Upper lobe of left lung (tissue), 6 donors: ENCODE measurements around the gene BTBD7. TPM values are rescaled to one million over a fixed set of nuclear protein-coding genes. Genes with fewer than 3 reads are reported as not detected.

ENCODE experiments used
- ATAC-seq, 2 donors: fragments of 200-7000 bp; cut with Tn5 transposase; one replicate each; pipeline ENCODE4 v1.9.1; 2022; ENCODE audit warnings: mild to moderate bottlenecking in 2 of 2, moderate library complexity in 2 of 2; ENCODE audit not compliant: low FRiP score in 2 of 2
- DNase-seq, 2 donors: peaks; one replicate each; pipeline ENCODE4 v3.0.0-alpha.2; 2019 to 2020
- H3K27ac ChIP-seq, 4 donors: fragments of 200-600 bp; sonication (generic); one replicate each; pipeline ENCODE4 v1.5.1; 2016 to 2019
- H3K27me3 ChIP-seq, 4 donors: fragments of 200-600 bp; sonication (generic); one replicate each; pipeline ENCODE4 v1.5.1; 2017 to 2019
- H3K36me3 ChIP-seq, 4 donors: fragments of 200-600 bp; sonication (generic); one replicate each; pipeline ENCODE4 v1.5.1; 2016 to 2019
- H3K4me1 ChIP-seq, 4 donors: fragments of 200-600 bp; sonication (generic); one replicate each; pipeline ENCODE4 v1.5.1; 2018 to 2019
- H3K4me3 ChIP-seq, 4 donors: fragments of 200-600 bp; sonication (generic); one replicate each; pipeline ENCODE4 v1.5.1; 2017 to 2019; ENCODE audit warnings: mild to moderate bottlenecking in 2 of 4, moderate library complexity in 1 of 4
- H3K9me3 ChIP-seq, 4 donors: fragments of 200-600 bp; sonication (generic); one replicate each; pipeline ENCODE4 v1.5.1; 2018 to 2019
- CTCF ChIP-seq, 6 experiments: fragments of 450-650 bp in 4 of 6; fragments of 200-600 bp in 2 of 6; sonication (generic) in 2 of 6; IDR thresholded peaks; one replicate each; pipeline ENCODE4 v1.5.1; 2016 to 2019; ENCODE audit warnings: antibody characterized with exemption in 6 of 6
- EP300 ChIP-seq, 4 donors: sonication (generic); formaldehyde crosslinking; IDR thresholded peaks; one replicate each; pipeline ENCODE4 v1.5.1; 2017; ENCODE audit warnings: antibody characterized with exemption in 4 of 4, control low read depth in 2 of 4
- POLR2A ChIP-seq, 4 donors: fragments of 450-650 bp; IDR thresholded peaks; one replicate each; pipeline ENCODE4 v1.5.1; 2016 to 2017; ENCODE audit warnings: antibody characterized with exemption in 4 of 4, mild to moderate bottlenecking in 2 of 4
- POLR2AphosphoS5 ChIP-seq, 2 donors: sonication (generic); formaldehyde crosslinking; IDR thresholded peaks; one replicate each; pipeline ENCODE4 v1.5.1; 2017; ENCODE audit warnings: antibody characterized with exemption in 2 of 2
- WGBS, 2 donors: methylation state at CpG; one replicate each; pipeline ENCODE4 v1.1.5; 2017 to 2018; 5-methylcytosine and 5-hydroxymethylcytosine counted together
- total RNA-seq, 6 donors: library from RNA; depleted of rRNA in 4 of 6; stranded (reverse); fragments of >200 nt in 4 of 6; gene quantifications; one replicate each; pipeline versions ENCODE4 v1.1.0 to v1.2.1, GENCODE V29; 2016 to 2021
- donor health status: DM: no; HTN: no; CAD: no; lungs with moderate emphysema.
- donor health status: DM: no; HTN: yes; CAD: no; lungs with severe emphysema.

The BTBD7 gene
- 10 to 100 TPM; 15.1 to 46.1 (median 36.9) TPM for total RNA-seq

- H3K36me3 ChIP-seq = no peaks in the 10 kb centered on the region
- no peaks in the 10 kb centered on the region for H3K27me3 ChIP-seq
- TF ChIP-seq POLR2A (IDR thresholded peaks at IDR 0.05) (peak in 3 of 4 donors; percentile 56 to 88 (median 66)), POLR2AphosphoS5 (IDR thresholded peaks at IDR 0.05) (peak; percentile 3 to 70), EP300 (IDR thresholded peaks at IDR 0.05) (peak in 1 of 4 donors; percentile 49), CTCF (IDR thresholded peaks at IDR 0.05) (peak in 4 of 6 experiments; percentile 23 to 70 (median 38))
- H3K4me3 ChIP-seq = peak within 1 kb of the TSS; percentile 63 to 98 (median 88)
- ATAC-seq (peak; percentile 97 to 99), DNase-seq (peak; percentile 95 to 99)
- peaks cover 0 to 4% (median 0%) of the 10 kb centered on the region in 4 donors for H3K9me3 ChIP-seq
- H3K27ac ChIP-seq = peak within 1 kb of the TSS; percentile 96 to 100 (median 98)
- peaks cover 28 to 48% (median 33%) of the 10 kb centered on the region in 4 donors for H3K4me1 ChIP-seq
- 1% methylated on average over 15 to 72 of the region's 74 CpGs for WGBS, 2 donors
These were observed at the start of gene BTBD7 for GRCh38 chr14:93332853-93333630. Gene BTBD7, minus strand, starts transcription at chr14:93333036. Its CDS starts 36,985 bp downstream, at chr14:93296051.

- Histone ChIP-seq H3K4me3 (no peak overlapping the region), H3K27me3 (no peaks in the 10 kb centered on the region), H3K4me1 (no peaks in the 10 kb centered on the region), H3K36me3 (no peaks in the 10 kb centered on the region), H3K27ac (no peak overlapping the region), H3K9me3 (no peaks in the 10 kb centered on the region)
- ATAC-seq (no peak), DNase-seq (no peak)
- 32 to 42% methylated on average over 1 of the region's 1 CpG for WGBS, 2 donors
- no peak for TF ChIP-seq POLR2AphosphoS5 (IDR thresholded peaks at IDR 0.05)
- no peak for TF ChIP-seq CTCF (IDR thresholded peaks at IDR 0.05)
- no peak for TF ChIP-seq POLR2A (IDR thresholded peaks at IDR 0.05)
- TF ChIP-seq EP300 (IDR thresholded peaks at IDR 0.05) = no peak
These were observed 48.8 kb upstream of the BTBD7 start for GRCh38 chr14:93381644-93382043.

- 54 to 63% methylated on average over 1 of the region's 1 CpG for WGBS, 2 donors
- no peak for ATAC-seq
These were observed 47.0 kb upstream of the BTBD7 start for GRCh38 chr14:93379831-93380230.

GRCh38 chr14:93375673-93376156 is 42.9 kb upstream of the BTBD7 start:
- H3K4me1 ChIP-seq = no peaks in the 10 kb centered on the region
- TF ChIP-seq EP300 (IDR thresholded peaks at IDR 0.05) (no peak), CTCF (IDR thresholded peaks at IDR 0.05) (no peak), POLR2A (IDR thresholded peaks at IDR 0.05) (no peak), POLR2AphosphoS5 (IDR thresholded peaks at IDR 0.05) (no peak)
- DNase-seq (no peak), ATAC-seq (no peak)
- no peak overlapping the region for H3K27ac ChIP-seq
- no peaks in the 10 kb centered on the region for H3K27me3 ChIP-seq
- no peaks in the 10 kb centered on the region for H3K36me3 ChIP-seq
- 69 to 82% methylated on average over 5 to 6 of the region's 6 CpGs for WGBS, 2 donors
- no peaks in the 10 kb centered on the region for H3K9me3 ChIP-seq
- no peak overlapping the region for H3K4me3 ChIP-seq

More at GRCh38 chr14:93379831-93380230, 47.0 kb upstream of the BTBD7 start:
- DNase-seq = no peak
- Histone ChIP-seq H3K4me3 (no peak overlapping the region), H3K27ac (no peak overlapping the region), H3K36me3 (no peaks in the 10 kb centered on the region), H3K27me3 (no peaks in the 10 kb centered on the region), H3K4me1 (no peaks in the 10 kb centered on the region), H3K9me3 (no peaks in the 10 kb centered on the region)
- TF ChIP-seq EP300 (IDR thresholded peaks at IDR 0.05) = no peak
- TF ChIP-seq POLR2A (IDR thresholded peaks at IDR 0.05) = no peak
- no peak for TF ChIP-seq CTCF (IDR thresholded peaks at IDR 0.05)
- TF ChIP-seq POLR2AphosphoS5 (IDR thresholded peaks at IDR 0.05) = no peak
